HUES6 (cell line): ENCODE results near the gene LEKR1.

Source experiments
- H3K27ac ChIP-seq: 2 replicates; pipeline ENCODE4 v1.7.0; 2013; ENCODE audit warnings: low read depth, mild to moderate bottlenecking, low read length, inconsistent platforms
- H3K27me3 ChIP-seq: 2 replicates; pipeline ENCODE4 v1.6.1; 2013; ENCODE audit warnings: low read length; ENCODE audit not compliant: control insufficient read depth, insufficient read depth
- H3K36me3 ChIP-seq: 2 replicates; pipeline ENCODE4 v1.6.1; 2013; ENCODE audit warnings: low read length; ENCODE audit not compliant: control insufficient read depth, insufficient read depth
- H3K4me1 ChIP-seq: 2 replicates; pipeline ENCODE4 v1.6.1; 2013; ENCODE audit warnings: low read length; ENCODE audit not compliant: control insufficient read depth, insufficient read depth
- H3K4me3 ChIP-seq: 2 replicates; pipeline ENCODE4 v1.5.1; 2013; ENCODE audit warnings: low read depth, low read length
- H3K9ac ChIP-seq: one replicate; pipeline ENCODE4 v1.6.1; 2013; ENCODE audit warnings: mild to moderate bottlenecking, low read length
- H3K9me3 ChIP-seq: 2 replicates; pipeline ENCODE4 v1.6.1; 2013; ENCODE audit warnings: low read depth, low read length; ENCODE audit not compliant: control insufficient read depth, insufficient read depth

LEKR1 gene

GRCh38 chr3:157091083-157091833 is 265.1 kb downstream of the LEKR1 start:
- Histone ChIP-seq H3K9ac (no peak overlapping the region), H3K9me3 (no peaks in the 10 kb centered on the region), H3K27me3 (0 out of 2 replicates have a peak, but pooled peaks cover 7% of the 10 kb centered on the region), H3K36me3 (no peaks in the 10 kb centered on the region), H3K4me3 (no peak overlapping the region), H3K4me1 (peaks cover 38% of the 10 kb centered on the region), H3K27ac (no peak overlapping the region)

GRCh38 chr3:157092230-157092629 is 266.1 kb downstream of the LEKR1 start:
- H3K9me3 ChIP-seq, result no peaks in the 10 kb centered on the region
- no peaks in the 10 kb centered on the region for H3K36me3 ChIP-seq
- H3K9ac ChIP-seq, result no peak overlapping the region
- H3K4me3 ChIP-seq, result no peak overlapping the region
- H3K4me1 ChIP-seq, result peaks cover 35% of the 10 kb centered on the region
- H3K27me3 ChIP-seq, result 0 out of 2 replicates have a peak, but pooled peaks cover 7% of the 10 kb centered on the region
- H3K27ac ChIP-seq, result no peak overlapping the region

- H3K4me1 ChIP-seq, result peaks cover 26% of the 10 kb centered on the region
- H3K4me3 ChIP-seq, result no peak overlapping the region
- H3K9me3 ChIP-seq, result no peaks in the 10 kb centered on the region
- H3K36me3 ChIP-seq, result no peaks in the 10 kb centered on the region
- no peak overlapping the region for H3K27ac ChIP-seq
- H3K27me3 ChIP-seq, result 0 out of 2 replicates have a peak, but pooled peaks cover 7% of the 10 kb centered on the region
- no peak overlapping the region for H3K9ac ChIP-seq
Measured at GRCh38 chr3:157093096-157093495, 266.9 kb downstream of the LEKR1 start.

GRCh38 chr3:157094301-157094700 is 268.1 kb downstream of the LEKR1 start:
- Histone ChIP-seq H3K9me3 (no peaks in the 10 kb centered on the region), H3K27ac (no peak overlapping the region)

GRCh38 chr3:157094751-157095480 is 268.8 kb downstream of the LEKR1 start:
- H3K4me3 ChIP-seq, result no peak overlapping the region

More at GRCh38 chr3:157094301-157094700, 268.1 kb downstream of the LEKR1 start:
- Histone ChIP-seq H3K4me1 (peaks cover 20% of the 10 kb centered on the region), H3K36me3 (no peaks in the 10 kb centered on the region), H3K9ac (no peak overlapping the region), H3K27me3 (0 out of 2 replicates have a peak, but pooled peaks cover 7% of the 10 kb centered on the region), H3K4me3 (no peak overlapping the region)

More at GRCh38 chr3:157094751-157095480, 268.8 kb downstream of the LEKR1 start:
- no peaks in the 10 kb centered on the region for H3K36me3 ChIP-seq
- H3K4me1 ChIP-seq, result peaks cover 14% of the 10 kb centered on the region
- 0 out of 2 replicates have a peak, but pooled peaks cover 5% of the 10 kb centered on the region for H3K27me3 ChIP-seq
- H3K9ac ChIP-seq, result no peak overlapping the region
- H3K27ac ChIP-seq, result no peak overlapping the region
- H3K9me3 ChIP-seq, result no peaks in the 10 kb centered on the region
